Uterus (tissue), 4 donors: ENCODE data around the gene HAUS5. TPM values are rescaled to one million over a fixed set of nuclear protein-coding genes. Genes with fewer than 3 reads are reported as not detected.
A peak's percentile ranks its signal among the peaks of the same experiment; 100 is the strongest.

Source experiments
- DNase-seq, 2 donors: peaks; one replicate each; pipeline ENCODE4 v3.0.0-alpha.2; 2019 to 2020
- H3K27ac ChIP-seq, 2 donors: fragments of 200-600 bp; sonication (generic); 1 replicate in 1 of 2; 2 replicates in 1 of 2; pipeline ENCODE4 v1.5.1; 2016 to 2018
- H3K27me3 ChIP-seq, 2 donors: fragments of 200-600 bp; sonication (generic); one replicate each; pipeline ENCODE4 v1.5.1; 2018 to 2019; ENCODE audit warnings: control low read depth in 1 of 2
- H3K36me3 ChIP-seq, 2 donors: fragments of 200-600 bp; sonication (generic); one replicate each; pipeline ENCODE4 v1.5.1; 2019; ENCODE audit warnings: control low read depth in 1 of 2
- H3K4me1 ChIP-seq, 2 donors: fragments of 200-600 bp; sonication (generic); one replicate each; pipeline ENCODE4 v1.5.1; 2018 to 2019; ENCODE audit warnings: control low read depth in 1 of 2
- H3K4me3 ChIP-seq, 2 donors: fragments of 200-600 bp; sonication (generic); 1 replicate in 1 of 2; 2 replicates in 1 of 2; pipeline ENCODE4 v1.5.1; 2018 to 2019; ENCODE audit warnings: mild to moderate bottlenecking in 1 of 2
- H3K9me3 ChIP-seq, 2 donors: fragments of 200-600 bp; sonication (generic); one replicate each; pipeline ENCODE4 v1.5.1; 2019; ENCODE audit warnings: control low read depth in 1 of 2
- POLR2A ChIP-seq, 2 donors: fragments of 450-650 bp; IDR thresholded peaks; one replicate each; pipeline ENCODE4 v1.6.1; 2016; ENCODE audit warnings: antibody characterized with exemption in 2 of 2, mild to moderate bottlenecking in 1 of 2, moderate library complexity in 1 of 2
- intact Hi-C: fragments of 100-400 bp; cut with DNase I; formaldehyde crosslinking; loops from one replicate; pipeline ENCODE4 v1.15.1; 2023; ENCODE audit warnings: low total_unique reads
- total RNA-seq, 4 donors: library from RNA; depleted of rRNA in 3 of 4; stranded (reverse); fragments of >200 nt in 3 of 4; gene quantifications; one replicate each; pipeline versions ENCODE4 v1.1.0 to v1.2.4, GENCODE V29; 2014 to 2023
- TF ChIP-seq, protein P1 (sequence below), 4 experiments: fragments of 200-600 bp in 2 of 4; fragments of 450-650 bp in 2 of 4; sonication (generic) in 2 of 4; IDR thresholded peaks; one replicate each; pipeline ENCODE4 v1.5.1; 2016 to 2019; ENCODE audit warnings: antibody characterized with exemption in 4 of 4, mild to moderate bottlenecking in 2 of 4, moderate library complexity in 1 of 4
- donor health status: DM: yes; HTN: yes; CAD: no.

HAUS5 gene
- total RNA-seq: 10 to 100 TPM in 3 of 4 donors, 1 to 10 TPM in 1; 6.1 to 37.9 (median 17.7) TPM

DNA sequence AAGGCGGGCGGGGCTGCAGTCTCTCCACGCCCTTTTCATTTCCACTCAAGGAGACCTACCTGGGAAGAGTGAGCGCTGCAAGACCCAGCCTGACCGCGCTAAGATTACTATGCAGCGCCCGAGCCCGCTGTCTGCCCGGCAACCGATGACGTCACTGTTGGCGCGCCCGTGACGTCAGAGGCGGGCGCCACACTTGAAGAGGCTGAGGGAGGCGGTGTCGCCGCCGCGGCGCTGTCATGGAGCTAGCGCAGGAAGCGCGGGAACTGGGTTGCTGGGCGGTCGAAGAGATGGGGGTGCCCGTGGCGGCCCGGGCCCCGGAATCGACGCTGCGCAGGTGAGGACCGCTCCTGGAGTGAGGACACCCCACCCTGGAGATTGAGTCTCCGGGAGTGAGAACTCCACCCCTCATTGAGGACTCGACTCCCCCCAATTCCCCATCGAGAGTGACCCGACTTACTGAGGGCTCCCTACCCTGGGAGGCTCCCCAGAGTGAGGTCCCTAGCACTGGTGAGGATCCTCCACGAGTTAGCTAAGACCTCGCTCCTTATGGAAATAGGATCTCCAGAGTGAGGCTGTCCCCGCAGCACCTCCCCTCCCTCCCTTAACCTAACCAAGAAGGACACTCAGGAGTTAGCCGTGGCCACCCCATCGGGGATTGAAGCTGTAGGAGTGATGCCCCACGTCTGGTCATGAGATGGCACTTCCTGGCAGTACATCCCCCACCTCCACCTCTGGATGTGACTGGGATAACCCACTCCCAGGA, at the start of gene HAUS5:
Gene HAUS5 (plus strand): TSS at position 177 of the 763 bp plus-strand sequence. CDS start 60 bp downstream, at position 237.
- Histone ChIP-seq H3K27ac (peak within 1 kb of the TSS; percentile 68 to 82), H3K27me3 (no peaks in the 10 kb centered on the region), H3K9me3 (no peaks in the 10 kb centered on the region), H3K36me3 (no peaks in the 10 kb centered on the region), H3K4me1 (peaks cover 0 to 4% of the 10 kb centered on the region in 2 donors), H3K4me3 (peak within 1 kb of the TSS; percentile 54 to 78)
- TF ChIP-seq POLR2A (IDR thresholded peaks at IDR 0.05): peak in 1 of 2 donors; percentile 59
- TF ChIP-seq, protein P1, sequence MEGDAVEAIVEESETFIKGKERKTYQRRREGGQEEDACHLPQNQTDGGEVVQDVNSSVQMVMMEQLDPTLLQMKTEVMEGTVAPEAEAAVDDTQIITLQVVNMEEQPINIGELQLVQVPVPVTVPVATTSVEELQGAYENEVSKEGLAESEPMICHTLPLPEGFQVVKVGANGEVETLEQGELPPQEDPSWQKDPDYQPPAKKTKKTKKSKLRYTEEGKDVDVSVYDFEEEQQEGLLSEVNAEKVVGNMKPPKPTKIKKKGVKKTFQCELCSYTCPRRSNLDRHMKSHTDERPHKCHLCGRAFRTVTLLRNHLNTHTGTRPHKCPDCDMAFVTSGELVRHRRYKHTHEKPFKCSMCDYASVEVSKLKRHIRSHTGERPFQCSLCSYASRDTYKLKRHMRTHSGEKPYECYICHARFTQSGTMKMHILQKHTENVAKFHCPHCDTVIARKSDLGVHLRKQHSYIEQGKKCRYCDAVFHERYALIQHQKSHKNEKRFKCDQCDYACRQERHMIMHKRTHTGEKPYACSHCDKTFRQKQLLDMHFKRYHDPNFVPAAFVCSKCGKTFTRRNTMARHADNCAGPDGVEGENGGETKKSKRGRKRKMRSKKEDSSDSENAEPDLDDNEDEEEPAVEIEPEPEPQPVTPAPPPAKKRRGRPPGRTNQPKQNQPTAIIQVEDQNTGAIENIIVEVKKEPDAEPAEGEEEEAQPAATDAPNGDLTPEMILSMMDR (IDR thresholded peaks at IDR 0.05): peak in 2 of 4 experiments; percentile 34 to 58
- DNase-seq: peak; percentile 93 to 95
- intact Hi-C loops: no loop called here

DNA sequence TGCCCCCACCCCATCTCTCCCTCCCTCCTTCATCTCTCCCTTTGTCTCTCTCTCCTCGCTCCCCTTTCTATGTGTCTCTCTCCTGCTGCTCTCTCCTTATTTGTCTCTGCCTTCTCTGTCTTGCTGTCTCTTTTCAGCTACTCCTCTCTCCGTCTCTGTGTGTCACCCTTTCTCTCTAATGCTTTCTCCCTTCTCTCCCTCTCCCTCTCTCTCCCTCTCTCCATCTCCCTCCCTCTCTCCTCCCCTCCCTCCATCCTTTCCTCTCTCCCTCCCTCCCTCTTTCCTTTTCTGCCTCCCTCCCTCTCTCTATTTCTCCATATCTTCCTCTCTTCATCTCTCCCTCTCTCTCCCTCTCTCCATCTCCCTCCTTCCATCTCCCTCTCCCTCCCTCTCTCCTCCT, 49.8 kb upstream of the HAUS5 start:
- DNase-seq: no peak
- Histone ChIP-seq H3K27ac (no peak overlapping the region), H3K36me3 (no peaks in the 10 kb centered on the region), H3K27me3 (peaks cover 9 to 15% of the 10 kb centered on the region in 2 donors), H3K4me1 (peaks cover 0 to 2% of the 10 kb centered on the region in 2 donors), H3K9me3 (no peaks in the 10 kb centered on the region), H3K4me3 (no peak overlapping the region)
- intact Hi-C loops: no loop called here
- TF ChIP-seq, protein P1 (IDR thresholded peaks at IDR 0.05): no peak
- no peak for TF ChIP-seq POLR2A (IDR thresholded peaks at IDR 0.05)

- H3K27me3 ChIP-seq: peaks cover 3 to 12% of the 10 kb centered on the region in 2 donors
- no peaks in the 10 kb centered on the region for H3K9me3 ChIP-seq
- intact Hi-C loops: no loop called here
- TF ChIP-seq POLR2A (IDR thresholded peaks at IDR 0.05): no peak
- TF ChIP-seq, protein P1 (IDR thresholded peaks at IDR 0.05): no peak
- no peaks in the 10 kb centered on the region for H3K36me3 ChIP-seq
- H3K4me3 ChIP-seq: no peak within 1 kb of the TSS
- DNase-seq: no peak
- no peaks in the 10 kb centered on the region for H3K4me1 ChIP-seq
- no peak within 1 kb of the TSS for H3K27ac ChIP-seq
Measured at GRCh38 chr19:35563207-35563829, 49.2 kb upstream of the HAUS5 start, which contains the start of gene ATP4A. TSS of gene ATP4A (minus strand) at chr19:35563658. CDS start at chr19:35563629, 29 bp downstream.

GRCh38 chr19:35565016-35565856, 47.3 kb upstream of the HAUS5 start:
- Histone ChIP-seq H3K4me1 (no peaks in the 10 kb centered on the region), H3K36me3 (no peaks in the 10 kb centered on the region), H3K4me3 (no peak overlapping the region), H3K27ac (no peak overlapping the region), H3K27me3 (no peaks in the 10 kb centered on the region), H3K9me3 (no peaks in the 10 kb centered on the region)
- TF ChIP-seq, protein P1 (IDR thresholded peaks at IDR 0.05): no peak
- TF ChIP-seq POLR2A (IDR thresholded peaks at IDR 0.05): no peak
- intact Hi-C loops: no loop called here
- DNase-seq: no peak
